GM18520 (cell line): Measurements from ENCODE around the gene ILDR1.
"Not testable (repeated sequence)": the region's sequence is repeated elsewhere in the genome, so short reads cannot be mapped to it uniquely, and the experiment has no call there.

Experiments used
- ATAC-seq: cut with Tn5 transposase; IDR thresholded peaks from one replicate; pipeline ENCODE4 v1.9.1; 2021; ENCODE audit not compliant: unreplicated experiment

ILDR1 gene

DNA sequence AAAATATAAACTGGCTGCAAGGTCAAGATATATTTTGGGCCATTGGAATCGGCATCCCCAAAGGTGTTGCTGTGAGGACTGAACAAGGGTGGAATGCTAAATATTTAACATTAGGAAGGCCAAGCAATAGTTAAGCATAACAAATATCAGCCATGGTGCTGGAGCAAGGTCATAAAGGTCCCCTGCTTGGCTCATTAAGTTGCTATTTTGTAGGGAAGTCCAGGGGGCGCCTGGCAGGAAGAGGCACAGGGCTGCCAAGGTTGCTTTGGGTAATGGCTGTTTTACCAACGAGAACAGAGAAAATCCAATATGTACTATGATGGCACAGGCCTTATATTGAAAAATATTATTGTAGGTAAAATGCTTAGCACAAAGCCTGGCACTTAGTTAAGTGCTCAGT, 65.7 kb downstream of the ILDR1 start:
- ATAC-seq = no peak

DNA sequence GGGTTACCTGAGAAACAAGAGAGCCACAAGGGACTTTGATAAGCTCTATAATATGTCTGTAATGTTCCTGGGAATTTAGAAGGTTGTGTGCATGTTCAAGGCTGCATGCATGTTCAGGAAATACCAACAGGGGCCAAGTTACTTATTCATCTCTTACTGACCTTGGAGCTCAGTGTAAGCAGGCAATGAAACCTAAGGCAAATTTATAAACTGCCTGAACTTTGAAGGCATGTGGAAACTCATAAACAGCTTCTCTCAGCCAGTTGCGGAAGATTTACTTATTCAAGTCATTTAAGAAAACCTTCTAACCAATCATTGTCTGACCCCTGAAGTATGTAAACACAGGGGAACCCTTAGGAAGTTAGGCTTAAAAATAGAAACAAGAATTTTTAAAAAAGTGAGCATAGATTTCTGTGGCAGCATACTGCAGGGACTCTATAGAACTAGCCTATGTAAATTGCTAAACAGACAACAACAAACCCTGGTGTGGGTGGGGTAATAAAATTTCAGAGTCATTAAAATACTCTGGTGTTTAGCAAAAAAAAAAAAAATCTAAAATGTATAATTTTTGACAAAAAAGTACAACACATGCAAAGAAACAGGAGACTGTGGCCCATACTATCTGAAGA, 70.6 kb downstream of the ILDR1 start:
- ATAC-seq = no peak

- ATAC-seq = no peak
Observed at GRCh38 chr3:121948641-121949040, 73.4 kb downstream of the ILDR1 start.

DNA sequence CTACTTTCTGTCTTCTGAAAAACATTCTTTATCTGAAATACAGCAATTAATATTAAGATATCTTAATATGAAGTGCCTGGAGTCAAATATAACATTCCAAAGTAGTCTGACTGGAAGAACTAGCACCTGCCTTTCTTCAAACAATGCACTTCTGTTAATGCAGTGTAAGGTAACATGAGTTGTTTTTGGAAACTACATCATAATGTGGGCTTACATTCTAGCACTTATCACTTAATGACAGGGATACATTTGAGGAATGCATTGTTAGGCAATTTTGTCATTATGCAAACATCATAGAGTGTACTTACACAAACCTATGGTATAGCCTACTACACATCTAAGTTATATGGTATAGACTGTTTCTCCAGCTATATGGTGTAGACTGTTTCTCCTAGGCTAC, 78.6 kb downstream of the ILDR1 start:
- no peak for ATAC-seq

DNA sequence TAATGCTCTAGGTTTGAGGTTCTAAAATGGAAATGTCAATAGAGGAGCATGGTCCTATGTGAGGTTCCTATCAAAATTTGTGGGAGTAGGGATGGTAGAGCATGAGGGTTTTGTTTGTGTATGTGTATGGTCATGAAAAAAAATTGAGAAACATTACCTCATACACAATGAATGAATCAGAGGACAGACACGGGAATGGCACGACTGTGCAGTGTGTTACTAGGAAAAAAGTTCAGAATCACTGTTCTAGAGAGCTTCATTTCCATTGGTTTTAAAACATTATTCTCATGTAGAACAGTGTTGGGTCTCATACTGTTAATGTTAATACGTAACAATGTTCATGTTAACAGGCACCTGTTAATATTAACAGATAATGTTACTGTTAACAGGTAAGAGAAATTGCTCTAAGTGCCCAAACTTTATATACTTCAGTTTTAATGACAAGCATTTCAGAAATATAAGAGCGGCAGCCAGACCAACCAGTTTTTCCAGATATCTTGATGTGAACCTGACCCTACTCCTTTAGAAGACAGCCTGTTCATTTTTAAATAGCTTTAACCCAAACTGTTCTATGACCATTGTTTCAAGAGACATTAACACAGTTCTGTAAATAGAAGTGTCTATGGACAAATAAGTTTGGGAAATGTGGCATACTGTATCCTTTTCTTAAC, 79.8 kb downstream of the ILDR1 start:
- ATAC-seq = no peak

DNA sequence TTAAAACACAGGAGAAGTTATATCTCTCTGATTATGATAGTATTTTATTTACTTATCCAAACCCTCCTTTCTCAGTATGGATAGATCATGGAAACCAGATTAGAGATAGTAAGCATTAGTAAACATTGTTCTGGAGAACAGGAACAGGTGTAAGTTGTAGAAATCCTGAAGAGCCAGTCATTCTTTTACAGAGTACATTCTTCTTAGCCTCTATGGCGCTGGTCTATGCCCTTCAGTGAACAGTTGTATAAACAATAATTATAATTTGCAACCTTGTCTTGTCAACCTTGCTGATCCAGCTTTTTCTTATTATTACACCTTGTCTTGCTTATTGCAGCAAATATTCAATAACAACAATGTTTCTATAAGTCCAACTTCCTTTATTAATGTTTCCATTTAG, 80.5 kb downstream of the ILDR1 start:
- ATAC-seq = no peak

DNA sequence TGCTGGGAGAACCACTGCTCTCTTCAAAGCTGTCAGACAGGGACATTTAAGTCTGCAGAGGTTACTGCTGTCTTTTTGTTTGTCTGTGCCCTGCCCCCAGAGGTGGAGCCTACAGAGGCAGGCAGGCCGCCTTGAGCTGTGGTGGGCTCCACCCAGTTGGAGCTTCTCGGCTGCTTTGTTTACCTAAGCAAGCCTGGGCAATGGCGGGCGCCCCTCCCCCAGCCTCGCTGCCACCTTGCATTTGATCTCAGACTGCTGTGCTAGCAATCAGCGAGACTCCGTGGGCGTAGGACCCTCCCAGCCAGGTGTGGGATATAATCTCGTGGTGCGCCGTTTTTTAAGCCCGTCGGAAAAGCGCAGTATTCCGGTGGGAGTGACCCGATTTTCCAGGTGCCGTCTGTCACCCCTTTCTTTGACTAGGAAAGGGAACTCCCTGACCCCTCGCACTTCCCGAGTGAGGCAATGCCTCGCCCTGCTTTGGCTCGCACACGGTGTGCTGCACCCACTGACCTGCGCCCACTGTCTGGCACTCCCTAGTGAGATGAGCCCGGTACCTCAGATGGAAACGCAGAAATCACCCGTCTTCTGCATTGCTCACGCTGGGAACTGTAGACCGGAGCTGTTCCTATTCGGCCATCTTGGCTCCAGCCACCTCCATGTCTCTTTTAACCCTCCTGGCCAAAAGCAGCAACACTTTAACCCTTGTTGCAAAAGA, 83.7 kb downstream of the ILDR1 start:
- ATAC-seq = not testable (repeated sequence)
